ENCODE results near the gene SPEG.

Gene SPEG

DNA sequence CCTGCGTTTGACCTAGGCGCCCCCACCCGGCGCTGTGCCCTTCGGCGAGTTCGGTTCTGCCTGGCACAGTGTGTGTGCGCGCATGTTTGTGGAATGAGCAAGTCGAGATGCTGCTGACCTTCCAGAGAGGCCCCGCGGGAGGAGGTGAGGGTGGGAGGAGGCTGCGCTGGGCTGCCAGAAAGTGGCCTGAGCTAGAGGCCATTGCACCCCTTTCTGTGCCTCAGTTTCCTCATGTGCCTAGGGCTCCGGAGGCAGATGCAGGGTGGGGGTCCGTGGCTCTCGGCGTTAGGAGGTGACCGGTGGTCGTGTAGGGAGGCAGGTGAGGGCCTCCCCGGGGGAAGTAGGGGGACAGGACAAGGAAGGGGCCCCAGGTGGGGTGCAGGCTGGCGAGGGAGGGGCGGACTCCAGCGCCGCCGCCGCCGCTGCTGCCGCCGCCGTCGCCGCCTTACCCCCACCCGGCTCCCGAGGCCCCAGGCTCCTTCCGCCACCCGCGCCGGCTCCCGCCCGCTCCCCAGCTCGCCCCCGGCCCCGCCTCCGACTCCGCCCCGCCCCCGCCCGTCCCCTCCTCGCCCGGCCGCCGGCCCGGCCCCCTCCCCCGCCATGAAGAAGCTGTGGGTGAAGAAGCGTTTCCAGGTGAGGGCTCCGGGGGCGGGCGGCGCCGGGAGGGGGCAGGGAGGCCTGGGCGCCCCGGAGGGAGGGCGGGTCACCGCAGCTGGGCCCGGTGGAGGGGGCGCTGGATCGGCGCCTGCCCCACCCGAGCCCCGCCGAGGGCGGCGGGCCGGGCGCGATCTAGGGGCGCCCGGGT, 7.0 kb downstream of the SPEG start:
- peak in 1 of 2 donors; percentile 44 for DNase-seq (ENCODE audit: extremely low read depth in 1 of 2, low read depth in 1 of 2)

DNA sequence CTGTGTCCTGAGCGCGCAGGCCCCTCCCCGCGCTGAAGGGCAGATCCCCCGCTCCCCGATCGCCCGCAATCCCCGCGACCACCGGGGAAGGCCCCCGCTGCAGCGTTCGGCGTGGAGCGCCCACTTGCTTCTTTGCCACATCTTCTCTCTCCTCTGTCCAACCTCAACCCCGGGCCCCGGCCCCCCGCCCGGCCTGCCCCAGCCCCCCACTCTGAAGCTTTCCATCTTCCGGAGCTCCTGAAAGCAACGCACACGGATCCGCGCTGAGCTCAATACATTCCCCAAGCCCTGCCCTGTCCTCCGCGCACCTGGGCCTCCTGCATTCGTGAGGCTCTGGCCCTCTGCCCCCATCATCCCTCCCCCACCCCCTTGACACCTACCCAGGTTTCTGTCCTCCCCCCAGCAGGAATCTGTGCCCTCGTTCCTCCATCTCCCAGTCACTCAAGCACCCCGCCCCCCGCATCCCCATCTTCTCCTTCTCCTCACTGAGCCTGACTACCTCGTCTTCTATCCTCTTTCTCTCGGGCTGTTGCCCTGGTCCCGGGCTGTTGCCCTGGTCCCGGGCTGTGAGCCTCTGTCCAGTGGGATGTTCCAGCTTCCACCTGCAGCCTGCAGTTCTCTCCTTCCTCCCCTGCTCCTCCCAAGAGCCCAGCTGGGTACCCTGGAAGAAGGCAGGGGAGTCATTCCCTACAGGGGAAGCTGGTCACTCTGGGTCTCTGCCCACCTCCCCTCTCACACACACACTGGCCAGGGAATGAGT, 7.8 kb downstream of the SPEG start:
- no peak for DNase-seq (ENCODE audit: extremely low read depth in 1 of 2, low read depth in 1 of 2)

DNA sequence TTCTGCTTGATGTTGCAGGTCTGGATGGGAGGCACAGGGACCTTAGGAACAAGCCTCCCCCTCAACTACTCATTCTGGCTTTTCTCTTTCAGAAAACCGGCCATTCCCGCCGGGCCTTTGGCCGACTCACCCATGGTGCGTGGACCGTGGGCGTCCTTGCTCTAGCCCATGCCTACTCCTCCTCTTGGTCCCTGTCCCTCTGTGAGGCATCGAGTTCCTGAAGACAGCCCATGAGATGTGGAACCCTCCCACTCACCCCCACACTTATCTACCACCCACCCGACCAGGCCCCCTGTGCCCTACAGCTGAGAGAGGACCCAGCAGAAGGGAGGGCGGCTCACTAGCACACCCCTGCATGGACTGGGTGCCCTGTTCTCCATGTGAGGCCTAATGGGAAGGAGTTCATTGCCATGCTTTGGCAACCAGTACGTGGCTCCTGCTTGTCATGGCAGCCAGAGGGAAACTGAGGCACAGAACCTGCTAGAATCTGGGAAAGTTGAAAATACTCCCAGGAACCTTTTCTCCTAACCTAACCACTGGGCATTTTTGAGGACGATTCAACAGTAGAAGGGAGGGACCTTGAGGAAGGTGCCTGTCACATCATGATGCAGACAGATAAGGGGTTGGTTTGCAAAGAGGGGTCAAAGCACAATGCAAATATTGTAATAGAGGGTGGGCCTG, 8.5 kb downstream of the SPEG start:
- DNase-seq (ENCODE audit: extremely low read depth in 1 of 2, low read depth in 1 of 2), result no peak

DNA sequence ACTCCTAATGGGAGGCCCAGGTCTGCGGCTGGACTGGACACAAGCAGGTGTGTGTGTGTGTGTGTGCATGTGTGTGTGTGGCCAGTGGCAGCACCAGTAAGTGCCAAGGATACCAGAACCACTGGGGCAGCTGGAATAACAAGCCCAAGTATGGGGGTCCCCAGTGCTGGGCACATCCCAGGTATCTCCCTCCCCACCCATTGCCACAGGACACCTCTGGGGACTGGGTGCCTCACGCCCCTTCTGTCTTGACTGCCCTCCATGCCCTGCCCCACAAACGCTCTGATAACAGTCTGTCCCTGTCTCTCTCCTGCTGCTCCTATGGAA, 9.0 kb downstream of the SPEG start:
- no peak for DNase-seq (ENCODE audit: extremely low read depth in 1 of 2, low read depth in 1 of 2)

DNA sequence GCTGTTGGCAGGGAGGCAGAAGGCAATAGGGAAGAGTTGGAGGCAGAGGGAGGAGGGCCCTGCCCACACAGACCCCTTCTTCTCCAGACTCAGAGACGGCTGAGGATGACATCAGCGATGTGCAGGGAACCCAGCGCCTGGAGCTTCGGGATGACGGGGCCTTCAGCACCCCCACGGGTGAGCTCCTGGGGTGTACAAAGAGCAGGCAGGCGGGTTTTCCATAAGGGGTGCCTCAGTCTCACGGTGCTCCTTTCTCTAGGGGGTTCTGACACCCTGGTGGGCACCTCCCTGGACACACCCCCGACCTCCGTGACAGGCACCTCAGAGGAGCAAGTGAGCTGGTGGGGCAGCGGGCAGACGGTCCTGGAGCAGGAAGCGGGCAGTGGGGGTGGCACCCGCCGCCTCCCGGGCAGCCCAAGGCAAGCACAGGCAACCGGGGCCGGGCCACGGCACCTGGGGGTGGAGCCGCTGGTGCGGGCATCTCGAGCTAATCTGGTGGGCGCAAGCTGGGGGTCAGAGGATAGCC, 10.0 kb downstream of the SPEG start:
- DNase-seq (ENCODE audit: extremely low read depth in 1 of 2, low read depth in 1 of 2), result no peak

DNA sequence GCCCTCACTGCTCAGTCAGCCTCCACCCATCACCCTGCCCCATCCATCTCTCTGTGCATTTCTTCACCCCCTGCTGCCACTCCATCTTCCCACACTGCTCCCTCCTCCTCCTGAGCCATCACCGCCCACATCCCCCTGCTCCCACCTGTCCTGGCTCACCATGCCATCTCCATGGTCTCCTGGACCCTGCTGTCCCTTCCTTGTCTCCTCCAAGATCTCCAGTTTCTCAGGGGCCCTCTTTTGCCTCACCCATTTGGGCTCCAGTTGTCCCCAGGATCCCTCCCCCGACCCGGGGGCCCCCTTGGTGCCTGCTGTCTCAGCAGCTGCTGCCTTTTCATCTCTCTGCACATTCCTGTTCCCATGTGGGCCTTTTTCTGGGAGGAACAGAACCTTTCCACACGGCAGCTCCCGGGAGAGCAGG, 10.6 kb downstream of the SPEG start:
- DNase-seq (ENCODE audit: extremely low read depth in 1 of 2, low read depth in 1 of 2), result no peak

DNA sequence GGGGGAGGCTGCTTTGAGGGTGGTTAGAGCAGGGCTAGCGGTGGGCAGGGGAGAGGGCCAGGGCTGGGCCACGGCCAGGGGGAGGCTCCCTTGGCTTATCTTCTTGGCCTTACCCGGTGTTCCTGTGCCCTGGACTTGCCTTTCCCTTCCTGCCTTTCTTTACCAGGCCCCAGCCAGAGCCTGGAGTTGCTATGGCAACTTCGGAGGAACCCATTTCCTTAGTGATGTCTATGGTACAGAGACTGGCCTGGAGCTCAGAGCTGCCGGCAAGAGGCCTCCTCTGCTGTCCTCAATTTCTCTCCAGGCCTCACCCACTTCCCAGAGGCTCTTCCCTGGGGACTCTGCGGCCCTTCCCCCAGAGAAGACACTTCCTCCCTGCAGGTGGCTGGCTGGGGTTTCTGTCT, 11.5 kb downstream of the SPEG start:
- no peak for DNase-seq (ENCODE audit: extremely low read depth in 1 of 2, low read depth in 1 of 2)

DNA sequence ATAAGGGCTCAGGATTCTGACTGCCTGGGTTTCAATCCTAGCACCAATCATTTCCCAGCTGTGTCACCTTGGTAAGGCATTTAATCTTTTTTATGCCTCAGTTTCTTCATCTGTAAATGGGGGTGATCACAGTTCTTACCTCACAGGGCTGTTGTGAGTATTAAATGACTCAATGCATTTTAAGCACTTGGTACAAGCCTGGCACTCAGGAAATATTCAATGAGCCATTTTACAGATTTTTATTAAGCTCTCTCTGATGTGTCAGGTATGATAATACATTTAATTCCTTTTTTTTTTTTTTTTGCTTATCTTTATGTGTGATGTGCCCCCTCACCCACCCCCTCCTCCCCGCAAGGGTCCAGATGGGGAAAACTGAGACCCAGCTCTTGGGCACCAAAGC, 12.0 kb downstream of the SPEG start:
- DNase-seq (ENCODE audit: extremely low read depth in 1 of 2, low read depth in 1 of 2), result no peak

DNA sequence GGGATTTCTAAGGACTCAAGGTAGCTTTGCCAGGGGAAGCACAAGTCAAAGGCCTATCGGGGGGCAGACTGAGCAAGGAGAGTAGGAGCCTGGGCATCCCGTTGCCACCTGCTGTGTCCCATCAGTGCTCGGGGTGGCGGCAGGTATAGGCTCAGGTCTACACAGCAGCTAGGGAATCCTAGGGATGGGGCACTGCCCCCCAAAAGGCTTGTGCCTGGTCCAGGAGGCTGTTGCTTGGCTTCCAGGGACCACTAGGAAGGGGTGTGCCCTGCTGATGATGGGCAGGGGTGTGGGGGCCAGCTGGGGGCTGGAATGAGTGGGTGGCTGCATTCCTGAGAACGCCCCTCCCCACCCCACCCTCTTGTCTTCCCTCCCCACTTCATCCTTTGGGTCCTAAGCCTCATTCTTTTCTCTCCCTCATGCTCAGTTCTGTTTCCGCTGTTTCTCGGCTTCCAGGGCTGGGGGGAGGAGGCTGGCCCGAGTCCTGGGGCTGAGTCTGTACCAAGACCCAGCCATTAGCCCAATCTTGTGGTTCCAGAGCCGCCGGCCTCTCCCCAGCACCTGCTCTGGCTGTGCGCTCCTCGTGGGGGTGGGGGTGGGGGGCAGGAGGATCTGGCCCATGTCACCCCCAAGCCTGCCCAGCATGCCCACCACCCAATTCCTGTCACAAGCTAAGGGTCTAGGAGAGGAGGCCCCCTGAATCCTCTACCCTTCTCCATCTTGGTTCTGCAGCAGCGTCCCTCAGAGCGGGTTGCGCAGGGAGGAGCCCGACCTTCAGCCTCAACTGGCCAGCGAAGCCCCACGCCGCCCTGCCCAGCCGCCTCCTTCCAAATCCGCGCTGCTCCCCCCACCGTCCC, 12.8 kb downstream of the SPEG start:
- DNase-seq (ENCODE audit: extremely low read depth in 1 of 2, low read depth in 1 of 2), result no peak

DNA sequence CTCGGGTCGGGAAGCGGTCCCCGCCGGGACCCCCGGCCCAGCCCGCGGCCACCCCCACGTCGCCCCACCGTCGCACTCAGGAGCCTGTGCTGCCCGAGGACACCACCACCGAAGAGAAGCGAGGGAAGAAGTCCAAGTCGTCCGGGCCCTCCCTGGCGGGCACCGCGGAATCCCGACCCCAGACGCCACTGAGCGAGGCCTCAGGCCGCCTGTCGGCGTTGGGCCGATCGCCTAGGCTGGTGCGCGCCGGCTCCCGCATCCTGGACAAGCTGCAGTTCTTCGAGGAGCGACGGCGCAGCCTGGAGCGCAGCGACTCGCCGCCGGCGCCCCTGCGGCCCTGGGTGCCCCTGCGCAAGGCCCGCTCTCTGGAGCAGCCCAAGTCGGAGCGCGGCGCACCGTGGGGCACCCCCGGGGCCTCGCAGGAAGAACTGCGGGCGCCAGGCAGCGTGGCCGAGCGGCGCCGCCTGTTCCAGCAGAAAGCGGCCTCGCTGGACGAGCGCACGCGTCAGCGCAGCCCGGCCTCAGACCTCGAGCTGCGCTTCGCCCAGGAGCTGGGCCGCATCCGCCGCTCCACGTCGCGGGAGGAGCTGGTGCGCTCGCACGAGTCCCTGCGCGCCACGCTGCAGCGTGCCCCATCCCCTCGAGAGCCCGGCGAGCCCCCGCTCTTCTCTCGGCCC, 13.6 kb downstream of the SPEG start:
- DNase-seq (ENCODE audit: extremely low read depth in 1 of 2, low read depth in 1 of 2), result no peak

DNA sequence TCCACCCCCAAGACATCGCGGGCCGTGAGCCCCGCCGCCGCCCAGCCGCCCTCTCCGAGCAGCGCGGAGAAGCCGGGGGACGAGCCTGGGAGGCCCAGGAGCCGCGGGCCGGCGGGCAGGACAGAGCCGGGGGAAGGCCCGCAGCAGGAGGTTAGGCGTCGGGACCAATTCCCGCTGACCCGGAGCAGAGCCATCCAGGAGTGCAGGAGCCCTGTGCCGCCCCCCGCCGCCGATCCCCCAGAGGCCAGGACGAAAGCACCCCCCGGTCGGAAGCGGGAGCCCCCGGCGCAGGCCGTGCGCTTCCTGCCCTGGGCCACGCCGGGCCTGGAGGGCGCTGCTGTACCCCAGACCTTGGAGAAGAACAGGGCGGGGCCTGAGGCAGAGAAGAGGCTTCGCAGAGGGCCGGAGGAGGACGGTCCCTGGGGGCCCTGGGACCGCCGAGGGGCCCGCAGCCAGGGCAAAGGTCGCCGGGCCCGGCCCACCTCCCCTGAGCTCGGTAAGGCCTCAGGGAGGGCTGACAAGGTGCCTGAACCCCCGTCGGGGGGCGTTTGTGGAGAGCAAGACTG, 14.2 kb downstream of the SPEG start:
- DNase-seq (ENCODE audit: extremely low read depth in 1 of 2, low read depth in 1 of 2), result no peak

DNA sequence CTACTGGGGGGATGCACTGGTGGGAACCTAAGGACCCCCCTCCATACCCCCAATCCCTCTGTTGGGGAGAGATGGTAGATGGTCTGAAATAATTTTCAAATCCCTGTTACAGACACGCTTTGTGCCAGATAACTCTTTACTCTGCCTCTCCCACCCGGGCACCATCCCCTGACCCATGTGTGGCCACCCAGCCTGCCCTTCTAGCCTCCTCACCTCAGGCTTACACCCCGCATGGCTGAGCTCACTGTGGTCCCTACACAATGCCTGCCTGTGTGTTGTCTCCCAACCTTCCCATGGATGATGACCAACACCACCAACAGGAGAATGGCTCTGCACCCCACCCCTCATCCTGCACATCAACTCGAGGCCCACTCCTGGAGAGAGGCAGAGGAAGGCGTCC, 15.0 kb downstream of the SPEG start:
- DNase-seq (ENCODE audit: extremely low read depth in 1 of 2, low read depth in 1 of 2), result no peak

DNA sequence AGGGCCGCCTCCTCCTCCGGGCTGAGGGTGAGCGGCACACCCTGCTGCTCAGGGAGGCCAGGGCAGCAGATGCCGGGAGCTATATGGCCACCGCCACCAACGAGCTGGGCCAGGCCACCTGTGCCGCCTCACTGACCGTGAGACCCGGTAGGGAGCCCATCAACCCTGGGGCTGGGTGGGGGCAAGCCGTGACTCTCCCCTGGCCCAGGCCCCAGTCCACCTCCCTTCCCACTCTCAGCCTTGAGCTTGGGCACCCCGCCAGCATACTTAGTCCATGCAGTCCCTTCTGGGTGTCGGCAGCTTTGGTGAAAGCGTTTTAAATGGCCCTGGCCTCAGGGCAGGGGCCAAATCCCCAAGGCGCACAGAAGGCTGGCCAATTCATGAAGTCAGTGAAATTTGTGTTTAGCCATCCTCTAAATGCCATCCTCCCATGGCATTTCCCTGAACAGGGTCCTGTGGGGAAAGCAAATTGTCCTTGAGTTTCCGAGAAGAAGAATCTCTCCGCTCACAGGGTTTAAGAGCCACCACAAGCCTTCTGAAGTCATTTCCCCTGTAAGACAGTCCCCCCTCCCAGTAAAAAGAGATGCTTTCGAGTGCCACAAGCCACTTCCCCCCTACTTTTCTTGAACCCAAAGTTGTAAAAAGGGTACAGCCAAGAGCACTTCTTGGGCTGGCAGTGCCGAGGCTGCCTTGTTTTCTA, 17.2 kb downstream of the SPEG start:
- no peak for DNase-seq (ENCODE audit: extremely low read depth in 1 of 2, low read depth in 1 of 2)

DNA sequence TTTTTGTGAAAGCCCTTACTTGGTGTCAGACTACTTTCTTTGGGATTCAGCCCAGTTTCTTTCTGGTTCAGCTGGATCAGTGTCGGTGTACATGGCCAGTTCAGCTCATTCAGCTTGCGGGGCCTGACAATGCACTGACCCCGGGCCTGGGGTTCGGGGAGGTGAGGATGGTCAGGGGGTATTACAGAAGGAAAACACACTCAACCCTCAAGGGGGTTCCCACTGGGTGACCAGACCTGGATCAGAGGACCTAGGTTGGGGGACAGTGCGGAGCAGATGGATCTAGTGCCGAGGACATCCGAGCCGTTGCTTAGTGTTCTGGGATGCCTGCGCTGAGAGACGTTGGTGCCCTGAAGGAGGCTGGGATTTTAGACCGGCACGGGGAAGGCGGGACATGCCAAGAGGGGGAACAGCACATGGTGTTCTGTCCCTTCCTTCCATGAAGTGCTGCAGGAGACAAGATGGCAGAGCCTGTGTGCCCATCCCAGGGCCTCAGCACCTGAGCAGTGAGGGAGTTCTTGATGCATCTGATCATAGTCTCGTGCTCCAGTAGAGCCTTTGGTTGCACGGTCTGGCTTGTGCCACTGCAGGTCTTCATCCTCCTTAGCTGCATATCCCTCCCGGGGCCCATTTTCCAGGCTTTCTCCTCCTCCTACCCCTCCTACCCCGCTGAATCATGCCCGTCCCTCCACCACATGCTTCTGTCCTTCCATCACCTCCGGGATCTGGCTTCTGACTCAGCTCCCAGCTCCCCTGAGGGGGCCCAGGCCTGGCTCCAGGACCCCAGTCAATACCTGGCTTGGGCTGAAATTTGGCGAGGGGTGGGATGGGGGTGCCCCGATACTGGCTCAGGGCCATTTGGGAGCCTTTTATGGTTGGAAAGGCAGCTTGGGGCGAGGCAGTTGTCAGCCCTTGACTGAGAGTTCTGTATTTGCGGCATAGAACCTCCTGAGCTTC, 18.0 kb downstream of the SPEG start:
- no peak for DNase-seq (ENCODE audit: extremely low read depth in 1 of 2, low read depth in 1 of 2)

DNA sequence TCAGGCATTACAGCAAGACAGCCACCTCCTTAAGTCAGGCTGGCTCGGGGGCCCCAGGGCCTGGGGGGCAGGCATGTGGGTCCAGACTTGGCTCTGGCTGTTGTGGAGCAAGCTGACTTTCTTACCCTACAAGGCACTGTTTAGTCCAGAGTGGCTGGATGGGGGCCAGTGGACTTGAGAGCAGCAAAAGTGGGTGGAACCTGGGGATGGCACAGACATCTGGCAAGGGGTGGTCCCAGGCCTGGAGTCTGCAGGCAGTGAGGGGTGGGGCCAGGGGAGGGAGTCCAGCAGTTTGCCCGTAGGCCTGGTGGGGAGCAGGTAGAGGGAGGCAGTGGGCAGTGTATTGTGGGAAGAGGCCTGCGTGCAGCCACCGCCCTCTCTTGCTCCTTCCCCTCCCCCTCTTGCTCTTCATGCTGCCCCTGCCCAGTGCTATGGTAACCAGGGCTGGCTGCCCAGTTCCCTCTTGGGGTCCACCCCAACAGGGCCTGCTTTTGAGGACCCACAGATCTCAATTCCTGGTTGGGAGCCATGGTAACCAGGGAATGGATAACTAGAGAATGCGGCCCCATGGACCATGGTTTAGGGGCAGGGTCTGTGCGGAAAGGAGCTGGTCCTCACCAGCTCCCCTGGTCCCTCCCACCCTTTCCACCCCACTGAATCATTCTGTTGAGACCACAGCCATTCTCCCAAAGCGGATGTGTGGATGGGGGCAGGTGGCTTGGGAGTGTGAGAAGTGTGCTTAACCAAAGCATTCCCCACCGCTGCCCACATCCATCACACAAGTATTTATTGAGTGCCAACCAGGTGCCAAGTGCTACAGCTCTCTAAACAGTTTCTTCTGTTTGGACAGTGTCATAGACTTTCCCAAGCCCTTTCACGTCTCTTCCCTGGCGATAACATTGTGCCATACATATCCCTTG, 19.3 kb downstream of the SPEG start:
- no peak for DNase-seq (ENCODE audit: extremely low read depth in 1 of 2, low read depth in 1 of 2)

DNA sequence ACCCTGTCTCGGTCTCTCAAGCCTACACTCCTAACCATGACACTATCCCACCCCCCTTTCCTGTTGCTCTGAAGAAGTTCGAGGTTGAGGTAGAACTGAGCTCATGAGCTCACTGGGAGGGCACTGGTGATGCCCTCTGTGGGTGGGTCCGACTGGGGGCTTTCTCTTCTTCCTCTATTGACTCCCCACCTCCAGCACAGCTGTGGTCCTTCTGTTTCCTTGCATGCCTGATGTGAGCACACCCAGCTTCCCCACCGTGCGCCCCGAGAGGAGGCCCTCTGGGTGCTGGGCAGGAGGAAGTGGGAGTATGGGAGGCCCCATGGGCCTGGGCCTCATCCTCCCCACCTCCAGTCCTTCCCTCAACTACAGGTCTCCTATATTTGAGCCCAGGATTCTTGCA, 20.9 kb downstream of the SPEG start:
- no peak for DNase-seq (ENCODE audit: extremely low read depth in 1 of 2, low read depth in 1 of 2)

DNA sequence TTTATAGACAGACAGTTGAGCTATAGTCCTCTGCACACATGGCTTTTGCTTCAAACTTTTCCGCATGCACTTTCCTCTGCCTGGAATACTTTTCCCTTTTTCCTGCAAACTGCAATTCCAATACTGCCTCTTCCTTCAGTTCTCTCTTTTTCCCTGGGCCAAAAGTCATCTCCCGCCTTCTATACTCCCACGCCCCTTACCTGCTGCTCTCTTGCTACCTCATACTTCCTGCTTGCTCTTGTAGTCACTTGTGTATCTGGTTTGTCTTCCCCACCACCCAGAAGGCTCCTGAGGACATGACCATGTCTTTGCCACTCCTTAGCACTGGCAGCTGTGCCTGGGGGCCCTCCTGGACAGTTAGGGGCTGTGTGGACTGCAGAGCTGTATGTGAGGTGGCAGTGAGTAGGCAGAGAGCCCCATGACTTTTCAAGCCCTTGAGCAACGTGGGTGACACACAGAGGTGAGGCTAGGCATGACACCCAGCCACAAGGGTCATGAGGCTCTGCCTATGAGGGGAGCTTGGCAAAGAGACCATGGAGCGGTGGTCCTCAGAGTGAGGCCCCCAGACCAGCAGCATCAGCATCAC, 23.2 kb downstream of the SPEG start:
- no peak for DNase-seq (ENCODE audit: extremely low read depth in 1 of 2, low read depth in 1 of 2)
